Measurements from ENCODE around the gene STAP2. TPM values are rescaled to one million over a fixed set of nuclear protein-coding genes. Genes with fewer than 3 reads are reported as not detected.

Gene STAP2
- total RNA-seq, 1 donor, result 9.9 TPM

- TF ChIP-seq, protein P1, sequence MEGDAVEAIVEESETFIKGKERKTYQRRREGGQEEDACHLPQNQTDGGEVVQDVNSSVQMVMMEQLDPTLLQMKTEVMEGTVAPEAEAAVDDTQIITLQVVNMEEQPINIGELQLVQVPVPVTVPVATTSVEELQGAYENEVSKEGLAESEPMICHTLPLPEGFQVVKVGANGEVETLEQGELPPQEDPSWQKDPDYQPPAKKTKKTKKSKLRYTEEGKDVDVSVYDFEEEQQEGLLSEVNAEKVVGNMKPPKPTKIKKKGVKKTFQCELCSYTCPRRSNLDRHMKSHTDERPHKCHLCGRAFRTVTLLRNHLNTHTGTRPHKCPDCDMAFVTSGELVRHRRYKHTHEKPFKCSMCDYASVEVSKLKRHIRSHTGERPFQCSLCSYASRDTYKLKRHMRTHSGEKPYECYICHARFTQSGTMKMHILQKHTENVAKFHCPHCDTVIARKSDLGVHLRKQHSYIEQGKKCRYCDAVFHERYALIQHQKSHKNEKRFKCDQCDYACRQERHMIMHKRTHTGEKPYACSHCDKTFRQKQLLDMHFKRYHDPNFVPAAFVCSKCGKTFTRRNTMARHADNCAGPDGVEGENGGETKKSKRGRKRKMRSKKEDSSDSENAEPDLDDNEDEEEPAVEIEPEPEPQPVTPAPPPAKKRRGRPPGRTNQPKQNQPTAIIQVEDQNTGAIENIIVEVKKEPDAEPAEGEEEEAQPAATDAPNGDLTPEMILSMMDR (IDR thresholded peaks at IDR 0.05; ENCODE audit: insufficient read depth, low read depth, low read length), result no peak
- peak; percentile 13 for DNase-seq (ENCODE audit: low read depth)
- H3K4me3 ChIP-seq (ENCODE audit: low read depth, low read length), result no peak overlapping the region
Measured at GRCh38 chr19:4316956-4317355, 21.7 kb downstream of the STAP2 start.

DNA sequence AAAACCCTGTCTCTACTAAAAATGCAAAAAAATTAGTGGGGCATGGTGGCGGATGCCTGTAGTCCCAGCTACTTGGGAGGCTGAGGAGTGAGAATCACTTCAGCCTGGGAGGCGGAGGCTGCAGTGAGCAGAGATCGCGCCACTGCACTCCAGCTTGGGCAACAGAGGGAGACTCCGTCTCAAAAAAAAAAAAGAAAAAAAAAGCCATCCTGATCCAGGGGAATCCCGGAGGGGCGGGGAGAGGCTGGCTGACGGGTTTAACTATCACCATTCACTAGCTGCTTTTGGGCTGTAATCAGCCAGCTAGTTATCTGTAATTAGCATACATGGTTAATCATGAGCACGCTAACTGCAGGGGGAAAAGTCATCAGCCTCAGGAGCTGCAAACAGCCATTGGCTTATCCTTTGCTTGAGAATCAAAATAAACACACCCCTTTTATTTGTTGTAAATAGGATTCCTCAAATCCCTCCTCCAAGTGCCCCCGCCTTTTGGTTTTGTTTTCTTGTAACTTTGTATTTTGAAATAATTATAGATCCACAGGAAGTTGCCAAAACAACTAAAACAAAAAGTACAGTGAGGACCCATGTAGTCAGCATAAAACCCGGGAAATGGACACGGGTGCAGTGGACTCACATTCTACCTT lies 24.7 kb downstream of the STAP2 start:
- TF ChIP-seq, protein P1 (IDR thresholded peaks at IDR 0.05; ENCODE audit: insufficient read depth, low read depth, low read length), result no peak
- DNase-seq (ENCODE audit: low read depth), result peak; percentile 26
- H3K4me3 ChIP-seq (ENCODE audit: low read depth, low read length), result no peak overlapping the region

DNA sequence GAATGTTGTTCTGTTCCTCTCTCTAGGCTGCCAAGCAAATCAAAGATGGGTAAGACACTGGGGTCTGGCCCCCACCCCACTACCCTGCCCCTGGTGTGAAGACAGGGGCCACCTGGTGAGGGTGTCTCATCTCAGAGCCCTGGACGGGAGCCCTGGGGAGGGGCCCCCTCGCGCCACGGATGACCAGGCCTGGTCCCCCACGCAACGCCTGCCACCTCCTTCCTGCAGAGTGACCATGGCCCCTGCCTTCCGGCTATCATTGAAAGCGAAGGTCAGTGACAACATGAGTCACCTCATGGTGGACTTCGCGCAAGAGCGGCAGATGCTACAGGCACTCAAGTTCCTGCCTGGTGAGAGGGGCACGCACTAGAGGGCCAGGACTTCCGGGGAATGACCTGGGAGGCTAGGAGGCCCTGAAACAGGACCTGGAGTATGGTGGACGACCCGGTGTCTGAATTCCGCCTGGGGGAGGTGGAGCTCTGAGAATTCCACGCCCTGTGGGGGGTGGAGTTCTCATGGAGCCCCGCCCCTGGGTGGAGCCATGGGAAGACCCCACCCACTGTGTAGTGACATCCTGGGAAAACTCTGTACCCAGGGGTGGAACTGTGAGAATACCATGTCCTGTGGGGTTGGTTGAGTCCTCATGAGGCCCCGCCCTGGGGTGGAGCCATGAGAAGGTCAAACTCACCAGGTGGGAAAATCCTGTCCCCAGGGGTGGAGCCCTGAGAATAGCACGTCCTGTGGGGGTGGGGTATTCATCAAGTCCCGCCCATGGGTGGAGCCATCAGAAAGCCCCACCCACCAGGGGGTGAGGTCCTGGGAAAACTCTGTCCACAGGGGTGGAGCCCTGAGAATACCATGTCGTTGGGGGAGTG lies 28.1 kb downstream of the STAP2 start:
- TF ChIP-seq, protein P1 (IDR thresholded peaks at IDR 0.05; ENCODE audit: insufficient read depth, low read depth, low read length), result no peak
- no peak overlapping the region for H3K4me3 ChIP-seq (ENCODE audit: low read depth, low read length)
- DNase-seq (ENCODE audit: low read depth), result no peak

GRCh38 chr19:4305659-4306058 lies 33.0 kb downstream of the STAP2 start:
- no peak overlapping the region for H3K4me3 ChIP-seq (ENCODE audit: low read depth, low read length)
- DNase-seq (ENCODE audit: low read depth), result no peak
- TF ChIP-seq, protein P1 (IDR thresholded peaks at IDR 0.05; ENCODE audit: insufficient read depth, low read depth, low read length), result no peak

DNA sequence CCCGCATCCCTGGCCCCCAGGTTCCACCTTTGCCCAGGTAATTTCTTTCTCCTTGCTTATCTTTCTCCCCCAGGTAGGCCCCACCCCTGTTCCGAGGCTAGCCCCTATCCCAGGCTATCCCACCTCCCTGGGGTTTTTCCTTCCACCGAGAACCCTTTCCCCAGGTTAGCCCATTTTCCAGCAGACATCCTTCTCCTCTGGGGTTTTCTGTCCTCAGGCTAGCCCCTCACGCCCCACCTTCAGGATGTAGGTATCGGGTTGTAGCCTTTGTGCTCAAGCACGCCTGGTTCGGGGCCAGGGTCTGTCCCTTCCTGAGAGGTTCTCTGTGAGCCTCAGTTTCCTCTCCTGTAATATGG lies 33.4 kb downstream of the STAP2 start:
- no peak overlapping the region for H3K4me3 ChIP-seq (ENCODE audit: low read depth, low read length)
- TF ChIP-seq, protein P1 (IDR thresholded peaks at IDR 0.05; ENCODE audit: insufficient read depth, low read depth, low read length), result no peak
- DNase-seq (ENCODE audit: low read depth), result no peak

DNA sequence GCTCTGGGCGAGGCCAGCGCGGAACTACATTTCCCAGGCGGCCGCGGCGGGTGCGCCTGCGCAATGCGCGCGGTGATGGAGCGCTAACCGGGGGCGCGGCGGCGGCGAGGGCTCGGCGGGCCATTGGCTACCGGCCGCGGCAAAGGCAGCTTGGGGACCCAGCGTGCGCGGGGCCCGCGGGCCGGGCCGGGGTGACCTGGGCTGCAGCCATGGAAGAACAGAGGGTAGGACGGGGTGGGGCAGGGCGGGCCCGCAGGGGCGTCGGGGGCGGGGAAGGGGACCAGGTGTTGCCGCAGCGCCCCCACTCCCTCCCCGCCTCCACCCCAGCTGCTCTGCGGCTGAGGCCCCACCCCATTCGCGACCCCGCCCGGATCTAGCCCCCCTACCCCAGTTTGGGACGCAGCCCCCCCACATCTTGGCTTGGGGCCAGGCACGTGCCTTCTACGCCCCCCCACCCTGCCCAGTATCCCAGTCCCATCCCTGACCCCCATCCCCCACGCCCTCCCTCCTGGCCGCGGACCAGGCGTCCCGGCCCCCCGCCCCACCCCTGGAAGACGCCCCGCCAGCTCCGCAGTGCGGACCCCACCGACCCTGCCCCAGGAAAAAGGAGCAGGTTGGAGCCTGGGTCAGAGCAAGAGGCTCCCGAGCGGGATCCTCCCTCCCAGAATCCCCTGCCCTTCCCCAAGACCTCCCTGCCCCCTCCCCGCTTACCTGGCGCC lies 33.9 kb downstream of the STAP2 start, which contains the start of gene FSD1:
TSS of gene FSD1 (plus strand) at position 61 of the 719 bp plus-strand sequence. CDS start at position 210, 149 bp downstream.
- TF ChIP-seq, protein P1 (IDR thresholded peaks at IDR 0.05; ENCODE audit: insufficient read depth, low read depth, low read length), result no peak
- peak within 1 kb of the TSS; percentile 51 for H3K4me3 ChIP-seq (ENCODE audit: low read depth, low read length)
- no peak for DNase-seq (ENCODE audit: low read depth)
